HG02571 (cell line): ENCODE results near the gene NCBP2.
"Not testable (repeated sequence)": the region's sequence is repeated elsewhere in the genome, so short reads cannot be mapped to it uniquely, and the experiment has no call there.

Experiments used
- ATAC-seq: cut with Tn5 transposase; IDR thresholded peaks from one replicate; pipeline ENCODE4 v1.9.1; 2021; ENCODE audit warnings: mild to moderate bottlenecking, moderate library complexity; ENCODE audit not compliant: unreplicated experiment

Gene NCBP2

GRCh38 chr3:196968233-196969133 lies 26.2 kb upstream of the NCBP2 start, which contains the start of gene PIGZ:
Gene PIGZ (minus strand): TSS chr3:196968833. CDS start chr3:196952031, 16,802 bp downstream.
- peak; percentile 57 for ATAC-seq

DNA sequence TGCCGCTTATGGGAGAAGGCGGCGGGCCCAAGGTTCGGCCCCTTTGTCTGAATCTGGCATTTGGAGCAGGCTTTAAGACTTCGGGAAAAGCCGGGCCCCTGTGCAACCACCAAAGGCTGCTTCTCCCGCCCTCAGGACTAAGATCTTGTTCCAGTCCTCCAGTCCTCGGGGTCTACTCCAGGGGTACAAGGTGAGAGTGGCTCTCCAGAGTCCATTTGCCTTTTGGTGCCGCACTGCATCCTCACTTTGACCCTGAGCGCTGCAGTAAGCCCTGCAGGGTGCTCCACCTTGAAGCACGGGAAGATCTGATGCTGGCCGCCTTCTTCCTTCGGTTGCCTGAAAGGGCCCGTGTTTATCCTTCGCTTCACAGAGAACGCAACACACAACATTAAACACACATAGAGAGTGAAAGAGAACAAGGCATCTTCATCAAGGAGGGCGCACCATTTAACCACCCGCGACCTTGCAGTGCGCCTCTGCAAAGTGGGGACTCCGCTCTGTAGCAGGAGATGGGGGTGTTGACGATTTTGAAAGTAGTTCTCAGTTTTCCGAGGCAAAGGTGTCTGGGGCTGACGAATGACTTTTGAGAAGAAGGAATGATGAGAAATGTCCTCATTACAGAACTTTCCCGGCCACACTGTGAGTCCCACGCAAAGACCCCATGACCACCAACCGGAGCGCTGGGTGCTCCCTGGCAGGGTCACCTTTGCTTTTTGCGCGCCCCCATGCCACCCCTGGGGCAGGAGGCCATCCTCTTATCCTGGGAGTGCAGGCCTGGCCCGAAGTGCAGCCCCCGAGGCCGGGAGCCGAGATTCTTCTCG lies 25.3 kb upstream of the NCBP2 start:
- no peak for ATAC-seq

DNA sequence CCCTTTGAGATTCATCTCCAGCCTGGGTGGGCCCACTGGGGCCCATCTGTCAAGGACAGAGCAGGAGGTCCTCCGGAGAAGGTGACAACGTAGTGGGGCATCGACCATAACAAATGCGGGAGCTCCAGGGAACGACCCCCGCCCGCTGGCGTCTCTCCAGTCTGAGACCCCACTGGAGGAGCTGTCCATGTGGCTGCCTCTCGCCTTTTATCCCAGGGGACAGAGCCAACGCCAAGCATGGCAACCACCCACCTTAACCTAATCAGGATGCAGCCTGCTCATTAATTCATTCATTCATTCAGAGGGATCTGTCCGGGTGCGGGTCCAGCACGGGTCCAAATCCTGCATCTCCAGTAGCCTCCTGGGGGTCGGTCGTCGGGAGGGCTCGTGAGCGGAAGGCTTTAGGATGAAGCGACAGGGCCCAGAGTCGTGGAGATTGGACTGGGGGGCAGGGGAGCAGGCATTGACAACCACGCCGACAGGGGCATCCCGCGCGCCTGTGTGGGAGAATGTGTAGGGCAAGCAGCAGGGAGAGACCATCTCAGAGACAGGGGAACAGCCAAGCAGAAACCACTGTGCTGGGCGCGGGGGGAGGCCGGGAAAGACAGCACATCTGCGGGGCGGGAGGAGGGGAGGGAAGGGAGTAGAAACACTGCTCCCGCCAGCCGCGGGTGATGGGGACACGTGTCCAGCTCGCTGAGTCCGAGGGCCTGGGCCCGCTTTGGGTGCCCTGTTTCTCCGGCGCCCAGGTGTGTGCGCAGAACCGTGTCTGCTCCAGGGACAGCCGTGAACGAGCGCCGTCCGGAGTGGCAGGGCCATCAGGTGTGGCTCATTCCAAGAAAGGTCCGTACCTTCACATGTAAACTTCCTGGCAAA lies 24.4 kb upstream of the NCBP2 start:
- ATAC-seq = no peak

DNA sequence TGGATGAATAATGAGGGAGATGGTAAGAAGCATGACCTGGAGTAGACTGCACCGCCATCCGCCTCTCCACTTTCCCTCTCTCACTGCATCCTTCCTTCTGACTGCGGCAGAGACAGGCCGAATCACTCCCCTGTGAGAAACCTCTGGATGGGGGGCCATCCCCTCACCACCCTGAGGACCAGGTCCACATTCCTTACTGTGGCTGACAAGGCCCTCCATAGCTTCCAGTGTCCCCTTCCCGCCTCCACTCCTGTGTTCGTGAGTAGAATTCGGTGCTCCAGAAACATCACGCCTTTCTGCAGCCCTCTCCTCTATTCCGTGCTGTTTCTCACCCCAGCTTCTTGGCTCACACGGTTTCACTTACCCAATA lies 23.5 kb upstream of the NCBP2 start:
- ATAC-seq = no peak

DNA sequence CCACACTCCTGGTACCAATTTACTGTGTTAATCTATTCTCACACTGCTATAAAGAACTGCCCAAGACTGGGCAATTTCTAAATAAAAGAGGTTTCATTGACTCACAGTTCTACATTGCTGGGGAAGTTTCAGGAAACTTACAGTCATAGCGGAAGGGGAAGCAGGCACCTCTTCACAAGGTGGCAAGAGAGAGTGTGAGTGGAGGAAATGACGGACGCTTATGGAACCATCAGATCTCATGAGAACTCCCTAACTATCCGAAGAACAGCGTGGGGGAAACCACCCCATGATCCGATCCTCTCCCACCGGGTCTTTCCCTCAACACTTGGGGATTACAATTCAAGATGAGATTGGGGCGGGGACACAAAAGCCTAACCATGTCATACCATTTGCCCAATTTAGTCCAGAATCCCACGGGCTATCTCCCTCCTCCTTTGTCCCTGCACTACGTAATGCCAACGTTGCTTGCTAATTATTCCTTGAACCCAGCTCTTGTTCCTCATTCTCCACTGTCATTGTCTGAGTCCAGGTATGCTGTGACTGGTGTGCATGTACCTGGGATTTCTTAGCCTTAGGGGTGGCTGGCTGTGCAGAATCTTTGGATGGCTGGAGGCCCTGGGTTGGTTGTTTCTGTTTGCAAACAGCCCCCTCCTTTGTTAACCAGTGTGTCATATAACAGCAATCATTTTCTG lies 22.9 kb upstream of the NCBP2 start:
- no peak for ATAC-seq

GRCh38 chr3:196963631-196963953 lies 21.3 kb upstream of the NCBP2 start:
- ATAC-seq = no peak

DNA sequence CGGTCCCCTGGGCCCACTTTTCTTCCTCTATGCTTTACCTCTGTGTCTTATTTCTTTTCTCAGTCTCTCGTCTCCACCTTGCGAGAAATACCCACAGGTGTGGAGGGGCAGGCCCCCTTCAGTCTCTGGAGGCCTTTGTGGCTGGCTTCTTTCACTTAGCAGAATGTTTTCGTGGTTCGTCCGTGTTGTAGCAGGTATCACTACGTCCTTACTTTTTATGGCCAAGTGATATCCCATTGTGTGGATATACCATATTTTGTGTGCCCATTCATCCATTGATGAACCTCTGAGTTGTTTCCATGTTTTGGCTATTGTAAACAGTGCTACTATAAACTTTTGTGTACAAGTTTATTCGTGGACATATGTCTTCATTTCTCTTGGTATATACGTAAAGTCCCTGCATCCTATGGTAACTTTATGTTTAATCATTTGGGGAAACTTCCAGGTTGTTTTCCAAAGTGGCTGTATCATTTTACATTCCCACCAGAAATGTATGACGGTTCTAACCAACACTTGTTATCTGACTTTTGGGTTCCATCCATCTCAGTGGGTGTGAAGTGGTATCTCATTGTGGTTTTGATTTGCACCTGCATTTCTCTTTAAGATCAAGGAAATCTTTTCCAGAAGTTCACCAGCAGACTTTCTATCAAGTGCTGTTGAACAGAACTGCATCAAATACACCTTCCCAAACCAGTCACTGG lies 20.8 kb upstream of the NCBP2 start:
- no peak for ATAC-seq

DNA sequence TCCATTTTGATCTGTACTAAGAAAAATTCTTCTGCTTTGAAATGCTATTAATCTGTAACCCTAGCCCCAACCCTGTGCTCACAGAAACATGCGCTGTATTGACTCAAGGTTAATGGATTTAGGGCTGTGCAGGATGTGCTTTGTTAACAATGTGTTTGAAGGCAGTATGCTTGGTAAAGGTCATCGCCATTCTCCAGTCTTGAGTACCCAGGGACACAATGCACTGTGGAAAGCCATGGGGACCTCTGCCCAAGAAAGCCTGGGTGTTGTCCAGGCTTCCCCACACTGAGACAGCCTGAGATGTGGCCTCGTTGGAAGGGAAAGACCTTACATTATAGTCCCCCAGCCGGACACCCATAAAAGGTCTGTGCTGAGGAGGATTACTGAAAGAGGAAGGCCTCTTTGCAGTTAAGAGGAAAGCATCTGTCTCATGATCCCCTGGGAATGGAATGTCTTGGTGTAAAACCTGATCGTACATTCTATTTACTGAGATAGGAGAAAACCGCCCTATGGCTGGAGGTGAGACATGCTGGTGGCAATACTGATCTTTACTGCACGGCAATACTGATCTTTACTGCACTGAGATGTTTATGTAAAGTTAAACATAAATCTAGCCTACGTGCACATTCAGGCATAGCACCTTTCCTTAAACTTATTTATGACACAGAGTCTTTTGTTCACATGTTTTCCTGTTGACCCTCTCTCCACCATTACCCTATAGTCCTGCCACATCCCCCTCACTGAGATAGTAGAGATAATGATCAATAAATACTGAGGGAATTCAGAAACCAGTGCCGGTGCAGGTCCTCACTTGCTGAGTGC lies 20.0 kb upstream of the NCBP2 start:
- no peak for ATAC-seq

DNA sequence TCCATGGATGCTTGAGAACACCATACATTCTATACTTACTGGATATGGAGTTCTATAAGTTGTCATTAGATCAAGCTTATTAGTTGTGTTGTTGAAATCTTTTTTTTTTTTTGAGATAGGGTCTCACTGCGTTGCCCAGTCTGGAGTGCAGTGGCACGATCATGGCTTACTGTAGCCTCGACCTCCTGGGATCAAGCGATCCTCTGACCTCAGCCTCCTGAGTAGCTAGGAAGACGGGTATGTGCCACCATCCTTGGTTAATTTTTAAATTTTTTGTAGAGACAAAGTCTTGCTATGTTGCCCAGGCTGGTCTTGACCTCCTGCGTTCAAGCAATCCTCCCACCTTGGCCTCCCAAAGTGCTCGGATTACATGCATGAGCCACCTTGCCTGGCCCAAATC lies 12.5 kb upstream of the NCBP2 start:
- ATAC-seq = no peak

DNA sequence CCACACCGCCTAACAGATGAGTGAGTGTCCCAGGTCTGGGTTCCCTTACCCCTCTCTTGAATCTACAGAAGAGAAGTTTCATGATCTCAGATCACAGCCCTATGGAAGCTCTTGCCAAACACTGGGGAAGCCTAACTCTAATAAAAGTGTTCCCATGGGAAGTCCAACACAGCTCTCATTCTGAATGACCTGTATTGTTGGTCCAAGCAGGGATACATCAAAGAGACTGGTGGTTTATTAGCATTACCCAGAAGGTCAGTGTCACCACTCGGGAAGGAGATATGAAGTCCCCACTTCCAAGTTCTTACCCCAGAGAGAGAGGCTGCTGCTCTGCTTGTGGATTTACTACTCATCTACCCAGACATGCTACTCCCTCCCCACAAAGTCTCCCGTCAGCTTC lies 9.0 kb upstream of the NCBP2 start:
- ATAC-seq = no peak

GRCh38 chr3:196949750-196950149 lies 7.4 kb upstream of the NCBP2 start:
- no peak for ATAC-seq

DNA sequence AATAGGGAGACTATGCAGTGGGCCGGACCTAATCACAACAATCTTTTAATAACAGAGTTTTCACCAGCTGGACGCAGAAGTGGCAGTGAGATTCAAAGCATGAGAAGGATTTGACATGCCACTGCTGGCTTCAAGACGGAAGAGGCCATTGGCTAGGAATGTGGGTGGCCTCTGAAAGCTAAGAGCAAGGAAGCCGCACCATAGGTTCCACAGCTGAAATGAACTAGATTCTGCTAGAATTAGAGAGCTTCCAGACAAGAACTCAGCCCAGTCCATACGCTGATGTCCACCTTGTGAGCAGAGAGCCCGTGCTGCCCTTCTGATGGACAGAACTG lies 6.9 kb upstream of the NCBP2 start:
- no peak for ATAC-seq

DNA sequence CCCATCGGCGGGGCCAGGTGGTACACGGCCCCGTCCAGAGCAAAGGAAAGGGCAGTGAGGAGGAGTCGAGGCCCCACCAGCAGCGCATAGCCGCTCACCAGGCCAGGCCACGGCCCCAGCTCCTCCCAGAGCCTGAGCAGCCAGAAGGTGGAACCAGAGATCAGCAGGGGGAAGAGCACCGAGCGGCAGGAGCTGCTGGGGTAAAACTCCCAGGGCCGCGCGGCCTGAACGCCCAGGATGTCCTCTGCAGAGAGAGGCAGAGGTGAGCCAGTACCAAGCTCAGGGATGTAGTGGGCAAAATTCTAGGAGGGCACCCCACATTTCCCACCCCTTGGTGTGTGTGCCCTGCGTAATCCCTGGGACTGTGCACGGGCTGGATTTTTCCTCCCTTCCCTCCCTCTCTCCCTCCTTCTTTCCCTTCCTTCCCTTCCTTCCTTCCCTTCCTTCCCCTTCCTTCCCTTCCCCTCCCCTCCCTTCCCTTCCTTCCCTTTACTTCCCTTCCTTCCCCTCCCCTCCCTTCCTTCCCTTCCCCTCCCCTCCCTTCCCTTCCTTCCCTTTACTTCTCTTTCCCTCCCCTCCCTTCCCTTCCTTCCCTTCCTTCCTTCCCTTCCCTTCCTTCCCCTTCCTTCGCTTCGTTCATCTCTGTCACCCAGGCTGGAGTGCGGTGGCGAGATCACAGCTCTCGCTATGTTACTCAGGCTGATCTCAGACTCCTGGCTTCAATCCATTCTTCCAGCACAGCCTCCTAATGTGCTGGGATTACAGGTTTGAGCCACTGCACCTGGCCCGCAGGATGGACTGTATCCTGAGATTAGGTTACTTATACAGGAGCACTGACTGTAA lies 6.3 kb upstream of the NCBP2 start:
- ATAC-seq = no peak

DNA sequence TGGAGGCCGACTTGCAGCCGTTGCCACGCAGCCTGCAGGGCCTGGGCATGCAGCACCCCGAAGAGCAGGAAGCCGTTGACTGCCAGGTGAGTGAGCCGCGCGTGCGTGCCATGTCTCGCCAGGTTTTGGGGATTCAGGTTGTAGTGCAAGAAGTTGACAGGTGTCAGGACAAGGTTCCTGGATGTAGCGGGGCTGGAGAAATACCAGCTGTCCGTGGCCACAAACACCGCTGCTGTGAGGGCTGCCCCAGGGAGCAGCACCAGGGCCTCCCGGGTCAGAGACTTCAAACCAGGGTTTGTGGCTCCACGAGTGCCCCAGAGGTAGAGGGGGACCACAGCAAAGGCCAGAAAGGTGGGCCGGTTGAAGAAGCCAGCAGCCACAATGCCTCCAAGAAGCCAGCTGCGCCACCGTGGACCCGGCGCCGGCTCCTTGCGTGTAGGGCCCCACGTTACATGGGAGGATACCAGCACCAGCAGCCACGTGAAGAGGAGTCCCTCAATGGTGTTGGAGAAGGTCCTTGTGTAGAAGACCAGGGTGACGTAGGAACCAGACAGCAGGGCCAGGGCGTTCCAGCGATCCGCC lies 5.6 kb upstream of the NCBP2 start:
- no peak for ATAC-seq

DNA sequence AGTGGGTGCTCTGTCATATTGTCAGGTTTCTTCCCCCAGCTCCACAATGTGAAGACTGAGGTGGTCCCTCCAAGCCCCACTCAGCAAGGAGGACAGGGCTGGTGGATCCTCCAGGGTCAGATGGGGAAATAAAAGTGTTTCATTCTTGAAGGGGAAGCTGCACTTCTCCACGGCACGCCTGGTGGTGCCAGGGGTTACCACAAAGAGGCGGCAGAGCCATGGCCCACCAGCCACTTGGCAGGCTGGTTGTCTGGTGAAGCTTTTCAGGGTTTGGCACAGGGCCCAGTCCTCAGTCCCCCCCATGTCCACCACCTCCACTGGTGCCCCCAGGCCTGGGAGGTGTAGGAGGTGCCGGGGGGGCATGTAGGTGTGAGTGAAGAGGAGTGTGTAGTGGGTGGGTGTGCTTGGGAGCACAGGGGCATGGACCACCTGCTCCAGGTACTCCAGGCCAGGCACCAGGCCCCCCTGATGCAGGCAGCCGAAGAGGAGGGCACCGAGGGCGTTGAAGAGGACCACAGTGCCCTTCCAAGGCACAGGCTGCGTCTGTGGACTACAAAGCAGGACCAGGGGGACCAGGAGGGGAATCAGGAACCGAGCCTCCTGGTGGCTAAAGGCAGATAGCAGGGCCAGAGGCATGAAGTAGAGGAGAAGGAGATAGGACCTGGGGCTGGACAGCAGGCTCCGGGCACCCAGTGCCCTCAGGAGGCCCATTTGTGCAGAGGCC lies 5.0 kb upstream of the NCBP2 start:
- ATAC-seq = no peak

DNA sequence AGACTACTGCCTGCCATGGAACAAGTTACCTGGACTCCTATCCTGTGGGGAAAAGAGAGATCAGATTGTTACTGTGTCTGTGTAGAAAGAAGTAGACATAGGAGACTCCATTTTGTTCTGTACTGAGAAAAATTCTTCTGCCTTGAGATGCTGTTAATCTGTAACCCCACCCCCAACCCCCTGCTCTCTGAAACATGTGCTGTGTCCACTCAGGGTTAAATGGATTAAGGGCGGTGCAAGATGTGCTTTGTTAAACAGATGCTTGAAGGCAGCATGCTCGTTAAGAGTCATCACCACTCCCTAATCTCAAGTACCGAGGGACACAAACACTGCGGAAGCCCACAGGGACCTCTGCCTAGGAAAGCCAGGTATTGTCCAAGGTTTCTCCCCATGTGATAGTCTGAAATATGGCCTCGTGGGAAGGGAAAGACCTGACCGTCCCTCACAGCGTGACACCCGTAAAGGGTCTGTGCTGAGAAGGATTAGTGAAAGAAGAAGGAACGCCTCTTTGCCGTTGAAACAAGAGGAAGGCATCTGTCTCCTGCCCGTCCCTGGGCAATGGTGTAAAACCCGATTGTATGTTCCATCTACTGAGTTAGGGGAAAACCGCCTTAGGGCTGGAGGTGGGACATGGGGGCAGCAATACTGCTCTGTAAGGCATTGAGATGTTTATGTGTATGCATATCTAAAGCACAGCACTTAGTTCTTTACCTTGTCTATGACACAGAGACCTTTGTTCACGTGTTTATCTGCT lies 1.9 kb upstream of the NCBP2 start:
- not testable (repeated sequence) for ATAC-seq

DNA sequence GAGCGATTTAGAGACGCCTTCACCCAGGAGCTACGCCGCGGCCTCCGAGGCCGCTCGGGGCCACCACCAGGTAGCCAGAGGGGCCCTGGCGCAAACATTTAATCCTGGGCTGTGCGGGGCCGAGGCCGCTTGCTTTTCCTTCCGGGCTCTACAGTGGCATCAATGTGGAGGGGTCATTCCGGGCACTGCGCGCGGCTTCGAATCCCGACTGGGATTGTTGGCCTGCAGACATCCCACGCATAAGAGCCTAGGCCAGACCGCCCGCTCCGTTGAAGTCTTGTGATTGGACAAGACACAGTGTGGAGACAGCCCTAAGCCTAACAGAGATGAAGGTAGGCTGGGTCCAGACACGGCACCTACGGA lies 568 bp upstream of the NCBP2 start:
- ATAC-seq = peak; percentile 12
